Breast epithelium (tissue), 4 donors: ENCODE data around the gene MAK. TPM values are rescaled to one million over a fixed set of nuclear protein-coding genes. Genes with fewer than 3 reads are reported as not detected.
A peak's percentile ranks its signal among the peaks of the same experiment; 100 is the strongest.
"Not testable (repeated sequence)": the region's sequence is repeated elsewhere in the genome, so short reads cannot be mapped to it uniquely, and the experiment has no call there.

Experiments used
- DNase-seq, 2 donors: peaks; one replicate each; pipeline ENCODE4 v3.0.0-alpha.2; 2019; ENCODE audit warnings: low spot score in 2 of 2
- H3K27ac ChIP-seq, 2 donors: fragments of 200-600 bp; sonication (generic) in 1 of 2; one replicate each; pipeline ENCODE4 v1.5.1; 2016 to 2019; ENCODE audit warnings: mild to moderate bottlenecking in 1 of 2
- H3K27me3 ChIP-seq, 2 donors: fragments of 200-600 bp; sonication (generic) in 1 of 2; one replicate each; pipeline versions ENCODE4 v1.5.1 to v1.6.0; 2017 to 2019; ENCODE audit warnings: control low read depth in 1 of 2, mild to moderate bottlenecking in 1 of 2
- H3K36me3 ChIP-seq: fragments of 200-600 bp; one replicate; pipeline ENCODE4 v1.5.1; 2019
- H3K4me1 ChIP-seq, 2 donors: fragments of 200-600 bp; sonication (generic); one replicate each; pipeline ENCODE4 v1.5.1; 2016 to 2019; ENCODE audit warnings: control low read depth in 1 of 2
- H3K4me3 ChIP-seq, 3 donors: fragments of 200-600 bp; sonication (generic); 1 replicate in 2 of 3; 2 replicates in 1 of 3; pipeline ENCODE4 v1.5.1; 2016 to 2019; ENCODE audit warnings: mild to moderate bottlenecking in 3 of 3, moderate library complexity in 2 of 3
- H3K9me3 ChIP-seq, 2 donors: fragments of 200-600 bp; sonication (generic) in 1 of 2; one replicate each; pipeline ENCODE4 v1.5.1; 2016 to 2019; ENCODE audit warnings: control low read depth in 1 of 2
- POLR2A ChIP-seq: fragments of 450-650 bp; IDR thresholded peaks from one replicate; pipeline ENCODE4 v1.6.1; 2016; ENCODE audit warnings: antibody characterized with exemption, mild to moderate bottlenecking, moderate library complexity
- POLR2AphosphoS5 ChIP-seq, 3 donors: sonication (generic); formaldehyde crosslinking; IDR thresholded peaks; one replicate each; pipeline ENCODE4 v1.6.1; 2017; ENCODE audit warnings: antibody characterized with exemption in 3 of 3
- intact Hi-C: fragments of 100-400 bp; cut with DNase I; formaldehyde crosslinking; loops from one replicate; pipeline ENCODE4 v1.15.1; 2023; ENCODE audit warnings: low total_unique reads
- total RNA-seq, 3 donors: library from RNA; depleted of rRNA; stranded (reverse); fragments of >200 nt; gene quantifications; one replicate each; pipeline ENCODE4 v1.1.0, GENCODE V29; 2016
- TF ChIP-seq, protein P1 (sequence below), 3 donors: fragments of 450-650 bp; IDR thresholded peaks; one replicate each; pipeline ENCODE4 v1.5.1; 2016 to 2017; ENCODE audit warnings: antibody characterized with exemption in 3 of 3, mild to moderate bottlenecking in 3 of 3, moderate library complexity in 3 of 3

MAK gene, protein sequence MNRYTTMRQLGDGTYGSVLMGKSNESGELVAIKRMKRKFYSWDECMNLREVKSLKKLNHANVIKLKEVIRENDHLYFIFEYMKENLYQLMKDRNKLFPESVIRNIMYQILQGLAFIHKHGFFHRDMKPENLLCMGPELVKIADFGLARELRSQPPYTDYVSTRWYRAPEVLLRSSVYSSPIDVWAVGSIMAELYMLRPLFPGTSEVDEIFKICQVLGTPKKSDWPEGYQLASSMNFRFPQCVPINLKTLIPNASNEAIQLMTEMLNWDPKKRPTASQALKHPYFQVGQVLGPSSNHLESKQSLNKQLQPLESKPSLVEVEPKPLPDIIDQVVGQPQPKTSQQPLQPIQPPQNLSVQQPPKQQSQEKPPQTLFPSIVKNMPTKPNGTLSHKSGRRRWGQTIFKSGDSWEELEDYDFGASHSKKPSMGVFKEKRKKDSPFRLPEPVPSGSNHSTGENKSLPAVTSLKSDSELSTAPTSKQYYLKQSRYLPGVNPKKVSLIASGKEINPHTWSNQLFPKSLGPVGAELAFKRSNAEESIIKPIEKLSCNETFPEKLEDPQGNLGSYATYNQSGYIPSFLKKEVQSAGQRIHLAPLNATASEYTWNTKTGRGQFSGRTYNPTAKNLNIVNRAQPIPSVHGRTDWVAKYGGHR
- under 1 TPM; 0.16 to 0.98 (median 0.59) TPM for total RNA-seq

DNA sequence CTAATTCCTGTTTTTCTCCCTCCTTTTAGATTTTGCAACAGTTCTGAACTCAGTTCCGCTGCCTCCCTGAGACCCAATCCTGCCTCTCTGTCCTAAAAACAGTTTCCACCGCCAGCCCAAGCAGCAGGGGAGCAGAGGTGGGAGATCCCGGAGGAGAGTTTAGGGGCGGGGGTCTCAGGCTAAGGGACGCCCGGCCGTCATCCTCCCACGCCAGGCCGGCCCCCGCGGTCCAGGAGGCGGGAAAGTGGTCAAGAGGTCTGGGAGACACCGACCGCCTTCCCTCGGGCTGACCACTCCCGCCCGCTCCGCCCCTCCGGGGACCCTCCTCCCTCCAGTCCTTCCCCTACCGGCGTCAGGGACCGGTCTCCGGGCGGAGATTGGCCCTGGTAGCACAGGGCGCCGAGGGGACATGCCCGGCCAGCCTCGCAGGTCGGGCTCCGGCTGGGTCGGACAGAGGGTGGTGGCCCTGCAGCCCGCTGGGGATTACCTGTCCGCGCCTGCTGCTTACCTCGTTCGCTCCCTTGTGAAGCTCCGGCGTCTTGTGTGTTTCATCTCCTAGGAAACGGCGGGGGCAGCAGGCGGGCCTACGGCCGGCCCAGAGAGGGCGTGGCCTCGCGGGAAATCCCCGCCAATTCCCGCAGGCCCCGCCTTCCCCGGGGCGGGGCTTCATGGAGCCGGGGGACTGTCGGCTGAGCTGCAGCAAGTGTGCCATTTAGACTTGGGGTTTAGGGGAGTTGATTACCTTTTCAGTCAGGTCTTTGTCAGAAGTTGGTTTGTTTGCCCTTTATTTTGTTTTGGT lies at the start of gene MAK:
TSS of gene MAK (minus strand) at position 545 of the 799 bp plus-strand sequence. CDS start 7,891 bp downstream, outside the sequence.
- Histone ChIP-seq H3K9me3 (peaks cover 0 to 1% of the 10 kb centered on the region in 2 donors), H3K4me1 (no peaks in the 10 kb centered on the region), H3K4me3 (peak within 1 kb of the TSS; percentile 73 to 76 (median 74)), H3K27me3 (no peaks in the 10 kb centered on the region), H3K36me3 (no peaks in the 10 kb centered on the region), H3K27ac (peak within 1 kb of the TSS; percentile 87 to 90)
- DNase-seq, result peak; percentile 89 to 90
- intact Hi-C loops, result no loop called here
- TF ChIP-seq, protein P1, sequence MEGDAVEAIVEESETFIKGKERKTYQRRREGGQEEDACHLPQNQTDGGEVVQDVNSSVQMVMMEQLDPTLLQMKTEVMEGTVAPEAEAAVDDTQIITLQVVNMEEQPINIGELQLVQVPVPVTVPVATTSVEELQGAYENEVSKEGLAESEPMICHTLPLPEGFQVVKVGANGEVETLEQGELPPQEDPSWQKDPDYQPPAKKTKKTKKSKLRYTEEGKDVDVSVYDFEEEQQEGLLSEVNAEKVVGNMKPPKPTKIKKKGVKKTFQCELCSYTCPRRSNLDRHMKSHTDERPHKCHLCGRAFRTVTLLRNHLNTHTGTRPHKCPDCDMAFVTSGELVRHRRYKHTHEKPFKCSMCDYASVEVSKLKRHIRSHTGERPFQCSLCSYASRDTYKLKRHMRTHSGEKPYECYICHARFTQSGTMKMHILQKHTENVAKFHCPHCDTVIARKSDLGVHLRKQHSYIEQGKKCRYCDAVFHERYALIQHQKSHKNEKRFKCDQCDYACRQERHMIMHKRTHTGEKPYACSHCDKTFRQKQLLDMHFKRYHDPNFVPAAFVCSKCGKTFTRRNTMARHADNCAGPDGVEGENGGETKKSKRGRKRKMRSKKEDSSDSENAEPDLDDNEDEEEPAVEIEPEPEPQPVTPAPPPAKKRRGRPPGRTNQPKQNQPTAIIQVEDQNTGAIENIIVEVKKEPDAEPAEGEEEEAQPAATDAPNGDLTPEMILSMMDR (IDR thresholded peaks at IDR 0.05), result no peak
- TF ChIP-seq POLR2A (peak; percentile 40), POLR2AphosphoS5 (IDR thresholded peaks at IDR 0.05) (peak in 2 of 3 donors; percentile 56 to 86)

DNA sequence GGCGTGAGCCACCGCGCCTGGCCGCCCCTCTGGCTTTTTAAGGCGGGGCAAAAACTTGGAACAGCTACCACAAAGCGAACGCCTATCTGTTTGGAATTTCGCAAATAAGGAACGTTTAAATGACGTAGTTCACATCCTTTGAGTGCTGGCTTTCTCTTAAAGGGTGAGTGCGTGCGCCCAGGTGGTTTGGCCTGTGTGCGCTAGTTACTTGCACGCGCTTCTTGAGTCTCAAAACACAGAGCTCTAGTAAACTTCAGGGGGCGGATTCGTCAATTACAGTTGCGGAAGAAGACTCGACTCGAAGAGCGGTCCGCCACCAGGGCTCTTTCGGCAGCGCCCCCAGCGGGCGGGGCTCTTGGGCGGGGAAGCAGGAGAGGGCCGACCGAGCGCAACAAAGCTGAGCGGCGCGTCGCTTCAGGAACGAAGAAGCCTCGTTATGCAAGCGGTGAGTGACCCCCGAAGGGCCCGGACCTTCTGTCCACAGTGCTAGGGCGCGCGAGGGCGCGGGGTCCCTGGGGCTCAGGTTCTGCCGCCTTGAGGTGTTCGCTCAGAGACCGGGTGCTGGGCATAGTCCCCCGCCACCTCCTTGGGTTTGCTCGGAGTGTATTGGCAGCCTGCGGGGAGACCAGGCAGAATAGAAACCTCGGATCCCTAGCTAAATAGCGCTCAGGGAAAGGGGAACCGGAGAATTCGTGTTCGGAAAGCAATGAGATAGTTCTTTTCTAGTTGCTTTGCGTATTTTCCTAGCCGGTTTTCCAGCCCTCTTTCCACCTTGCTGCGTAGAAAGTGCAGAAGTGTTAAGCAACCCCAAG lies 48.6 kb upstream of the MAK start, which contains the start of gene SYCP2L:
TSS of gene SYCP2L (plus strand) at position 362 of the 812 bp plus-strand sequence. CDS start at position 437, 75 bp downstream.
- Histone ChIP-seq H3K9me3 (no peaks in the 10 kb centered on the region), H3K36me3 (no peaks in the 10 kb centered on the region), H3K4me1 (no peaks in the 10 kb centered on the region), H3K4me3 (peak within 1 kb of the TSS; percentile 33 to 51 (median 41)), H3K27ac (no peak within 1 kb of the TSS), H3K27me3 (peaks cover 5 to 49% of the 10 kb centered on the region in 2 donors)
- TF ChIP-seq POLR2A (no peak), POLR2AphosphoS5 (IDR thresholded peaks at IDR 0.05) (no peak)
- TF ChIP-seq, protein P1 (IDR thresholded peaks at IDR 0.05), result no peak
- no peak for DNase-seq
- intact Hi-C loops, result no loop called here

DNA sequence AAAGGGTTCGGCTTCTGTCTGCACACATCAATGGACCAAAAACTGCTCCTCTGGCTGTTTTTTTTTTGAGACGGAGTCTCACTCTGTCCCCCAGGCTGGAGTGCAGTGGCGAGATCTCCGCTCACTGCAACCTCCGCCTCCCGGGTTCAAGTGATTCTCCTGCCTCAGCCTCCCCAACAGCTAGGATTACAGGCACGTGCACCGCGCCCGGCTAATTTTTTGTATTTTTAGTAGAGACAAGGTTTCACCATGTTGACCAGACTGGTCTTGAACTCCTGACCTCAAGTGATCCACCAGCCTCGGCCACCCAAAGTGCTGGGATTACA lies 48.0 kb upstream of the MAK start:
- H3K36me3 ChIP-seq, H3K9me3 ChIP-seq, intact Hi-C loops, H3K27ac ChIP-seq, DNase-seq, H3K4me1 ChIP-seq: not testable (repeated sequence)
- Histone ChIP-seq H3K27me3 (peaks cover 5 to 54% of the 10 kb centered on the region in 2 donors), H3K4me3 (peak overlapping the region; percentile 33 to 51 (median 41))

DNA sequence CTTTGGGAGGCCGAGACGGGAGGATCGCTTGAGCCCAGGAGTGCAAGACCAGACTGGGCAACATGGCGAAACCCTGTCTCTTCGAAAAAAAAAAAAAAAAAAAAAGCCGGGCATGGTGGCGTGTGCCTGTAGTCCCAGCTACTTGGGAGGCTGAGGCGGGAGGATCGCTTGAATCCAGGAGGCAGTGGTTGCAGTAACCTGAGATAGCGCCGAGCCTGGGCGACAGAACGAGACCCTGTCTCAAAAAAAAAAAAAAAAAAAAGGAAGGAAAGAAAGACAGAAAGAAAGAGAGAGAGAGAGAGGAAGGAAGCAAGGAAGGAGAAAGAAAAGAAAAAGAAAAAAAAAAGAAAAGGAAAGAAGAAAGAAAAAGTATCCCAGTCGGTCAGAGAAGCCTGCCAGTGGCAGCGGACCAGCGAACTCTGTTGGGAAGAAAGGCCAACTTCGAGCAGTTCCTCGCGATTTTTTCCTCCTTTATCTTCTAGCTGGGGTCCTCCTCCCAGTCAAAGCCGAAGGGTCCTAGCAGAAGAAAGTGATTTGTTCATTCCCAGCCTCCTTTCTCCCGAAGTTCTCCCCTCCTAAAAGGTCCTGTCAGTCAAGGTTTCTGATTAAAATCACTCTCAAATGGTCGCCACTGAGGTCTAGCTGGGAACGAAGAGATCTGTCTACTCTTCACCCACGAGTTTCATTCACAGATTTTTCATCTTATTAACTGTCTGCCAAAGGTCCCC lies 46.1 kb upstream of the MAK start:
- TF ChIP-seq POLR2A, result no peak
- TF ChIP-seq POLR2AphosphoS5 (IDR thresholded peaks at IDR 0.05), result no peak
- TF ChIP-seq, protein P1 (IDR thresholded peaks at IDR 0.05), result no peak
- intact Hi-C loops, result no loop called here
- H3K27ac ChIP-seq, result no peak overlapping the region

More for the DNA sequence above, 46.1 kb upstream of the MAK start:
- no peak for DNase-seq
- Histone ChIP-seq H3K4me1 (no peaks in the 10 kb centered on the region), H3K4me3 (no peak overlapping the region), H3K9me3 (no peaks in the 10 kb centered on the region), H3K36me3 (no peaks in the 10 kb centered on the region), H3K27me3 (peaks cover 5 to 61% of the 10 kb centered on the region in 2 donors)
